Measurements from ENCODE around the gene RGR. TPM values are rescaled to one million over a fixed set of nuclear protein-coding genes. Genes with fewer than 3 reads are reported as not detected.

The RGR gene, protein sequence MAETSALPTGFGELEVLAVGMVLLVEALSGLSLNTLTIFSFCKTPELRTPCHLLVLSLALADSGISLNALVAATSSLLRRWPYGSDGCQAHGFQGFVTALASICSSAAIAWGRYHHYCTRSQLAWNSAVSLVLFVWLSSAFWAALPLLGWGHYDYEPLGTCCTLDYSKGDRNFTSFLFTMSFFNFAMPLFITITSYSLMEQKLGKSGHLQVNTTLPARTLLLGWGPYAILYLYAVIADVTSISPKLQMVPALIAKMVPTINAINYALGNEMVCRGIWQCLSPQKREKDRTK
- total RNA-seq, result not detected
- long read RNA-seq, donor 1, partial matches to known transcripts, result 0 of 1 reads
- long read RNA-seq, donor 1, other reads (novel, unspliced or antisense), result 1 of 1 reads
- long read RNA-seq, donor 2, result 0 reads

GRCh38 chr10:84244651-84245270 lies at the start of gene RGR:
Gene RGR (plus strand): TSS chr10:84245053. CDS start chr10:84245091, 38 bp downstream.
- no peaks in the 10 kb centered on the region for H3K36me3 ChIP-seq (ENCODE audit: low read depth)
- peak in 1 of 3 donors; percentile 21 for DNase-seq
- intact Hi-C loops (cut with DNase I, micrococcal nuclease), result no loop called here
- H3K4me3 ChIP-seq, result no peak within 1 kb of the TSS
- H3K9me3 ChIP-seq, result no peaks in the 10 kb centered on the region
- H3K4me1 ChIP-seq (ENCODE audit: low read depth), result no peaks in the 10 kb centered on the region
- no peak for TF ChIP-seq CTCF (IDR thresholded peaks at IDR 0.05)
- ATAC-seq, result peak; percentile 57

DNA sequence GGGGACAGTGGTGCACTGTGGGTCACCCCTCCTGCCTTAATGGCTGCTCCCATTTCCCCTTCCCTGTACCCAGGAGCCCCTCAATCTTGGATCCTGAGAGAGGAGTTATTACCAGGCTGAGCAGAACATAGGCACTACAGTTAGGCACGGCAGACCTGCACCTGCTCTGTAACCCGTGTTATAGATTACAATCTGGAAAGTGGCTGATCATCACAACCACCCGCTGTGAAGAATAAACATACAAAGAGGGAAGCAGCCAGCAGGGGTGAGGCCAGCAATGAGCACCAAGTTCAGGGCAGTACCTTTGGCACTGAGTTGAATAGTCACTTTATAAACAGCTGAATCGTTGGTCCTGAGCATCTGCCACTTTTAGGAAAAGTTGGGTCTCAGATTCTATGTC lies 48.8 kb upstream of the RGR start:
- peak in 2 of 3 donors; percentile 70 to 85 for DNase-seq
- intact Hi-C loops (cut with DNase I, micrococcal nuclease), result no loop called here
- no peaks in the 10 kb centered on the region for H3K36me3 ChIP-seq (ENCODE audit: low read depth)
- no peaks in the 10 kb centered on the region for H3K9me3 ChIP-seq
- ATAC-seq, result peak; percentile 62
- H3K4me3 ChIP-seq, result no peak overlapping the region
- TF ChIP-seq CTCF (IDR thresholded peaks at IDR 0.05), result no peak
- peaks cover 42% of the 10 kb centered on the region for H3K4me1 ChIP-seq (ENCODE audit: low read depth)

GRCh38 chr10:84196941-84197340 lies 47.9 kb upstream of the RGR start:
- H3K36me3 ChIP-seq (ENCODE audit: low read depth), result no peaks in the 10 kb centered on the region
- no peak overlapping the region for H3K4me3 ChIP-seq
- DNase-seq, result no peak
- intact Hi-C loops (cut with DNase I, micrococcal nuclease), result no loop called here
- H3K9me3 ChIP-seq, result no peaks in the 10 kb centered on the region
- H3K4me1 ChIP-seq (ENCODE audit: low read depth), result peaks cover 51% of the 10 kb centered on the region
- no peak for ATAC-seq
- TF ChIP-seq CTCF (IDR thresholded peaks at IDR 0.05), result no peak

GRCh38 chr10:84197643-84198042 lies 47.2 kb upstream of the RGR start:
- ATAC-seq, result no peak
- no peaks in the 10 kb centered on the region for H3K36me3 ChIP-seq (ENCODE audit: low read depth)
- no peak for TF ChIP-seq CTCF (IDR thresholded peaks at IDR 0.05)
- no peak overlapping the region for H3K4me3 ChIP-seq
- no peaks in the 10 kb centered on the region for H3K9me3 ChIP-seq
- intact Hi-C loops (cut with DNase I, micrococcal nuclease), result no loop called here
- H3K4me1 ChIP-seq (ENCODE audit: low read depth), result peaks cover 52% of the 10 kb centered on the region
- no peak for DNase-seq

DNA sequence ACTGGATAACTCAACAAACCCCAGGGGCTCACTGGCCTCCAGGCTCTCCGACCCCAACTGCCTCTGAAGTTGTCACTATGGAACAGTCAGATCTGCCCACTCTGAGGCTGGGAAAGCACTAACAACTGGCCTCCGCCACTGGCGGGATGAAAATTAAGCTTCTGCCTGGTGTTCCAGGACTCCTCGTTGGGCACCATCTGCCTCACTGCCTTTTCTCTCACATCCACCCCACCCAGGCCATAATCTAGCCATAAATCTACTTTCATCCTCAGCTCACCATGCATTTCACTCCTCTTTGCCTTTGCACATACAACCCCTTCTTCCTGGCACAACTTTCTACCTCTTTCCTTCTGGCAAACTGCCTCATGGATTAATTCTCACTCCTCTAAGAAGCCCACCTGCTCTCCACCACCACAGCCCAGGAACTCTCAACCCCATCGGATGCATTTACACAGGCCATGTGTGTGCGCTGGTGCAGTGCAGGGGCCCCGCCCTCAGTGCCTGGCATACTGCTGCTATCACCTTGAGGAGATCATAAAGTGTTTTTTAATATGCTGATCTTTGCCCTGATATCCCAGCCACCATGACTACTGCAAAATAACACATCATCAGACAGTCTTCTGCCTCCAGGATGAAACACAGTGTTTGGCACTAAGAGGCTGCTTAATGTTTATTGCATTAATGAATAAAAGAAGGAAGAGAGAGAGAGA lies 46.5 kb upstream of the RGR start:
- H3K4me3 ChIP-seq, result no peak overlapping the region
- peak; percentile 74 for ATAC-seq
- peak; percentile 84 to 87 (median 86) for DNase-seq
- H3K36me3 ChIP-seq (ENCODE audit: low read depth), result no peaks in the 10 kb centered on the region
- intact Hi-C loops (cut with DNase I, micrococcal nuclease), result no loop called here
- H3K9me3 ChIP-seq, result no peaks in the 10 kb centered on the region
- H3K4me1 ChIP-seq (ENCODE audit: low read depth), result peaks cover 52% of the 10 kb centered on the region
- no peak for TF ChIP-seq CTCF (IDR thresholded peaks at IDR 0.05)

All from mucosa of descending colon (tissue), 3 donors.